ENCODE results near the gene TRIM33.

Gene TRIM33

GRCh38 chr1:114347431-114348209 lies 163.4 kb downstream of the TRIM33 start:
- ATAC-seq = no peak

GRCh38 chr1:114346480-114347029 lies 164.4 kb downstream of the TRIM33 start:
- peak; percentile 98 to 99 for ATAC-seq

- peak; percentile 6 to 14 for ATAC-seq
These were observed 165.0 kb downstream of the TRIM33 start for GRCh38 chr1:114345930-114346479.

- no peak for ATAC-seq
These were observed 166.3 kb downstream of the TRIM33 start for GRCh38 chr1:114344656-114345055.

Data from activated CD4-positive, CD25-positive, alpha-beta regulatory T cell treated with anti-CD3 and anti-CD28 coated beads, Interleukin-2, amount 50 U/mL, for 24 hours (primary cell).